Erythroblast (primary cell): ENCODE measurements around the gene RNU6-9.
"Not testable (repeated sequence)": the region's sequence is repeated elsewhere in the genome, so short reads cannot be mapped to it uniquely, and the experiment has no call there.

Experiments
- GATA1 ChIP-seq: IDR thresholded peaks from 2 replicates; pipeline ENCODE4 v1.6.1; 2011; ENCODE audit warnings: low read depth, mild to moderate bottlenecking, control low read depth, low read length, moderate library complexity
- POLR2A ChIP-seq: IDR thresholded peaks from 2 replicates; pipeline ENCODE4 v1.6.1; 2011; ENCODE audit warnings: mild to moderate bottlenecking, low read length

DNA sequence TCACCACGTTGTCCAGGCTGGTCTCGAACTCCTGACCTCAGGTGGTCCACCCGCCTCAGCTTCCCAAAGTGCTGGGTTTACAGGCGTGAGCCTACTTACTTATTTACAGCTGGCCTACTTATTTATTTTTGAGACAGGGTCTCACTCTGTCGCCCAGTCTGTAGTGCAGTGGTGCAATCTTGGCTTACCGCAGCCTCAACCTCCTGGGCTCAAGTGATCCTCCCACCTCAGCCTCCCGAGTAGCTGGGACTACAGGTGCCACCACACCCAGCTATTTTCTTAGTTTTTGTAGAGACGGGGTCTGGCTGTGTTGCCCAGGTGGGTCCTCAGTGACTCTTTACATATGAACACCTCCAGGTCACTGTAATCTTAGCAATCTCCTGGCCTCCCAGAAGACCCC is 44.1 kb upstream of the RNU6-9 start:
- not testable (repeated sequence) for TF ChIP-seq POLR2A, GATA1
